GM12801 (cell line): ENCODE measurements around the gene LONRF3.

Experiments
- TF ChIP-seq, protein P1 (sequence below): IDR thresholded peaks from one replicate; pipeline ENCODE4 v1.5.1; 2011; ENCODE audit warnings: control low read depth; ENCODE audit not compliant: insufficient read length; ENCODE audit errors: extremely low read depth

LONRF3 gene

GRCh38 chrX:119030990-119031389 lies 56.6 kb downstream of the LONRF3 start:
- TF ChIP-seq, protein P1, sequence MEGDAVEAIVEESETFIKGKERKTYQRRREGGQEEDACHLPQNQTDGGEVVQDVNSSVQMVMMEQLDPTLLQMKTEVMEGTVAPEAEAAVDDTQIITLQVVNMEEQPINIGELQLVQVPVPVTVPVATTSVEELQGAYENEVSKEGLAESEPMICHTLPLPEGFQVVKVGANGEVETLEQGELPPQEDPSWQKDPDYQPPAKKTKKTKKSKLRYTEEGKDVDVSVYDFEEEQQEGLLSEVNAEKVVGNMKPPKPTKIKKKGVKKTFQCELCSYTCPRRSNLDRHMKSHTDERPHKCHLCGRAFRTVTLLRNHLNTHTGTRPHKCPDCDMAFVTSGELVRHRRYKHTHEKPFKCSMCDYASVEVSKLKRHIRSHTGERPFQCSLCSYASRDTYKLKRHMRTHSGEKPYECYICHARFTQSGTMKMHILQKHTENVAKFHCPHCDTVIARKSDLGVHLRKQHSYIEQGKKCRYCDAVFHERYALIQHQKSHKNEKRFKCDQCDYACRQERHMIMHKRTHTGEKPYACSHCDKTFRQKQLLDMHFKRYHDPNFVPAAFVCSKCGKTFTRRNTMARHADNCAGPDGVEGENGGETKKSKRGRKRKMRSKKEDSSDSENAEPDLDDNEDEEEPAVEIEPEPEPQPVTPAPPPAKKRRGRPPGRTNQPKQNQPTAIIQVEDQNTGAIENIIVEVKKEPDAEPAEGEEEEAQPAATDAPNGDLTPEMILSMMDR = no peak

DNA sequence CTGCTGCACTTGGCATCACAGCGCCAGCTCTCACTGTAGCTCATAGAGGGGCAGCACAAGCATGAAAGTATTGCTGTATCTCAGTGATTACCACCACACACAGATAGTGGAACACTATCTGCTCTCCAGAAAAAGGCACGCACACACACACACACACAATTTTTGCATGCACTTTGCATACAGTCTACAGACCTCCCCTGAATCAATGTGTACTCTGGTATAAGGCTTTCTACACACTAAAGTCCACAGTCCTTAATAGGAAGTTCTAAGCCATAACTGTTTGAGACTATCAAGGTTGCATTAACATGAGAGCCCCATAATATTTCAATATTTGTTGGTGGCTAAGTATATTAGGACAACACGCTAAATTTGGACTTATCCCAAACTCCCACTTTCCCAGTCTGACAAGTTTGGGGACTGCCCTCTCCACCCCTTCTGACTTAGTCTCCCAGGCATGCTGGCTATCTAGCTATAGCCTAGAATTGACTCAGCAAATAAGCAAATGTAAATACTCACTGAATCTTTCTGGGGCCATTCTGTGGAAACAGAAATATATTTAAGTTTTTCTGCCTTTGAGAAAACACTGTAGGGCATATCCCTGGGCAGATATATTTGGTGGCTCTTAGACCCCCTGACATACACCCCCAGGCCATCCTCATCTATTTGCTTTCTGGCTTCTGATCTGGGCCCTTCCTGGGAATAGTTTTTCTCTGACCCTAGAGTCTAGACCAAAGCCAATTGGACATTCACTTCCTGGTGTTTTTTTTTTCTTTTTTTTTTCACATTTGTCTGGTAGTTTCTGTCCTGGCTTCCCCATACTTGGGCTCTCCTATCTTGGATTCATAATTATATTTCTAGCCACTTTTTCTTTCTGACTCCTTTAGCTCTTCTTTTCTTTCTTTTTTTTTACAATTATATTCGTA lies 62.0 kb downstream of the LONRF3 start:
- TF ChIP-seq, protein P1 = no peak

DNA sequence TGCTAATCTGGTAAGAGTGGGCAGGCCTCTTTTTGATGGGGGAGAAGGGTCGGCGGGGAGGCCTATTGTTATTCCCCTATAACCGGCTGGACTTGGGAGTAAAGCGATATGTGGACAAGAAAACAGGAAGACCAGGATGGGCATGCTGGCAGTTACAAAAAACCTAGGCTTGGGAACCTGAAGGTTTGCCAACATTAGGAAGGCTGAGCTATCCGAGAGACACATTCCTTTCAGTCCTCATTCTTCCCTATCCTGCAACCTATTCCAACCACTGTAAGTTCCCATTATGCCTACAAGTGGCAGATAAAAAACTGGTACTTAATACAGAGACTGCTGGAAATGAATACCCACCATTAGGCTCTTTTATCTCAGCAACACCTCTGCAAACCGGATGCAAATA lies 66.0 kb downstream of the LONRF3 start:
- TF ChIP-seq, protein P1 = no peak

- TF ChIP-seq, protein P1 = no peak
Observed at GRCh38 chrX:119041175-119041574, 66.8 kb downstream of the LONRF3 start.

DNA sequence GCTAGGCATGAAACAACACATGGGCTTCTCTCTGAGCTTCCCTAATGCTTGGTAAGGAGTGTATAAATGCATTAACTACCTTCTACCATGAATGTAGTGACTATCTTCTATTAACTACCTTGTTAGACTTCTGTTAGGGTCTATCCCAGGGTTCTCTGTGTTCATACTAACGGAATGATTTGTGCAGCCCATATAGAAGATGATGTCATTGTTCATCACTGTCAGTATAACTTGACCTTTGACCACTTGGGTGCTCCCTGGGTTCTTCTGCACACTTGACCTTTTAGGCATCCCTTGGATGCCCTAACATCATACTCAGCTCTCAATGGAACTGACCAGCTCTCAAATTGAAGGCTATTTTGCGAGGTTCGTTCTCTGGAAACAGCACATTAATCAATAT lies 67.6 kb downstream of the LONRF3 start:
- TF ChIP-seq, protein P1 = no peak

DNA sequence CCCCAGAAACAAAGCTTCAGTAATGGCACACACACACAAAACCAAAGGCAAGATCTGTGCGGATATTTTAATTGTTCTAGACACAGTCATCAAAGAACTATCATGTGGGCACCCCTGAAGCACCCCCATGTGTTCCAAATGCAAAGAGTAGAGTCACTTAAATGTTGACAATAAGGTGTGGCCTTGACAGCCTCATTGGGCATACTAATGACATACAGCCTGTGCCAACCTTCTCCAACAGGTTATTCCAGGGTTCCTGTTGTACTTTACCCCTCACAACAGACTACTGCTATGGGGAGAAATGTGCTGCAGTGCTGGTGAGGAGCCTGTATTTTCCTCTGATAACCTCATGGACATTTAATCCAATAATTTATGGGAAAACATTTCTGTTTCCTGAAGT lies 68.6 kb downstream of the LONRF3 start:
- TF ChIP-seq, protein P1 = no peak

DNA sequence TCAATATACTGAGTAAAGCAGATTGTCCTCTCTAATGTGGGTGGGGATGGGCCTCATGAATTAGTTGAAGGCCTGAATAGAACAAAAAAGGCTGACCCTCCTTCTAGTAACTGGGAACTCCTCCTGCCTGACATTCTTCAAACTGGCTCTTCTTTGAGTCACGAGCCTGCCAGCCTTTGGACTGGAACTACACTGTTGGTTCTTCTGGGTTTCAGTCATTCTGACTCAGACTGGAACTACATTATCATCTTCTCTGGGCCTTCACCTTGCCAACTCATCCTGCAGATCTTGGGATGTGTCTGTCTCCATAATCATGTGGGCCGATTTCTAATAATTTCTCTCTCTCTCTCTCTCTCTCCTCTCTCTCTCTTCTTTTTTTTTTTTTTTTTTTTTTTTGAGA lies 71.5 kb downstream of the LONRF3 start:
- TF ChIP-seq, protein P1 = no peak
